GM19023 (cell line): ENCODE results near the gene FAM120B.

Source experiments
- ATAC-seq: cut with Tn5 transposase; IDR thresholded peaks from one replicate; pipeline ENCODE4 v1.9.1; 2021; ENCODE audit warnings: mild to moderate bottlenecking, moderate library complexity; ENCODE audit not compliant: unreplicated experiment

Gene FAM120B

DNA sequence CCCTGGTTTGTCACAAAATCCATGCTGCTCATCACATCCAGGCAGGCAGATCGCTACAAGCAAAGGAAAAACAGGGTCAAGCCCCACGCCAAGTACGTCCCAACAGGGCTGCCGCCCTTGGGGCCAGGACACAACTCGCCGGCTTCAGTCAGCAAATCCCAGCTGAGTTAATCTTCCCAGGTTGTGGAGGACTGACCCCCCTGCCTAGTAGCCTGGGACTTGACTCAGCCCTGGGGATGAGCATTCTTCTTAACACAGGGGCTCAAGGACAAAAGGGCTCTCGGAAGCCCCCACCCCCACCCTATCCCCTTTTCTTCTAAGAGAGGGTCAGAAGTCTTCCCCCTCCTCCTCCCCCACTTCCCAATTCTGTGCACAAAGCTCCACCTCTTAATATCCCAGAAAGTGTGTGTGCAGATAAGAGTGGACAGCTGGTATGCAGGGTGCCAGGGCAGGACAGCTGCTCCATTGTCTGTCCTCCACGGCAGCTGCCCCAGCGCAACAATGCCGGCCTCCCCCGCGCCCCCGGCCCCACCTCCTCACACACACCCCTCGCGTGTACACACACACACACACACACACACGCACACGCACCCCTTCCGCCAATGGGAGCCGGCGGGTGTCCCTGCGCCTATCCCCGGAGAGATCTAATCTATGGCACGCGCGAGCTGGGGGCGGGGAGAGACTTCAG, 20.2 kb upstream of the FAM120B start:
- no peak for ATAC-seq

DNA sequence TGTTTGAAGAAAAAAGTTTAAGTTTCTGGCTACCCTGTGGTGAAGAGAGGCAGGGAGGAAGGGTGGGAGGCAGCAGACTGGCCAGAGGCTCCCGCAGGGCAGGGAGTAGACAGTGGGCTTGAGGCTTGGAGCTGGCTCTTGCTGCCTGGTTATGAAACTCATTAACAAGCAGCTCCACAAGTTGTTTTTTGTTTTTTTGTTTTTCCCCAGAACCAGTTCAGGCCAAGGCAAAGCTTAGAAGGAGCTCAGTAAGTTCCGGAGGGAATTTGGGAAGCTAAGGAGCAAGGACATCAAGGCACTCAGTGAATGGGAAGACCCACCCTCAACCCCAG, 19.7 kb upstream of the FAM120B start:
- ATAC-seq: no peak

DNA sequence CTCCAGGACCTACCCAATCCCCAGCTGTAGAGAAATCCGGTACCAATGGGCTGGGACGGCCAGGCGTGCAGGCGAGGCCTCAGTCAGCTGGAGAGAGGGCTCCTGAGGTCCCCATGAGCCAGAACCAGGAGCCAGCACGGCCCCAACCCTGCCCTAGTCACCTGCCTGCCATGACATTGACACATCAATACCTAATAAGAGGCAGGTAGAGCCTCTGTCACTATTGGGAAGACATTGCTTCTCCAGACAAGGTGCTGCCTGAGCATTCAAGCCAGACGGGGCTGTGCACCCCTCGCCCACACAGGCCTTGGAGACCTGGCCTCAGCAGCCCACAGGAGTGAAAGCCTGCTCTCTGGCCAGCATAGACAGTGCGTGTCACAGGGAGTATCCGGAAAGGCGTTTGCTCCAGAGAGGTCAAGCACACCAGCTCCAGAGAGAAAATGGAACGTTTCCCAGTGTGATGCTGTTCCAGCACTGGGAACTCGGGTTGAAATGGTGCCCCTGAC, 19.1 kb upstream of the FAM120B start:
- ATAC-seq: no peak

DNA sequence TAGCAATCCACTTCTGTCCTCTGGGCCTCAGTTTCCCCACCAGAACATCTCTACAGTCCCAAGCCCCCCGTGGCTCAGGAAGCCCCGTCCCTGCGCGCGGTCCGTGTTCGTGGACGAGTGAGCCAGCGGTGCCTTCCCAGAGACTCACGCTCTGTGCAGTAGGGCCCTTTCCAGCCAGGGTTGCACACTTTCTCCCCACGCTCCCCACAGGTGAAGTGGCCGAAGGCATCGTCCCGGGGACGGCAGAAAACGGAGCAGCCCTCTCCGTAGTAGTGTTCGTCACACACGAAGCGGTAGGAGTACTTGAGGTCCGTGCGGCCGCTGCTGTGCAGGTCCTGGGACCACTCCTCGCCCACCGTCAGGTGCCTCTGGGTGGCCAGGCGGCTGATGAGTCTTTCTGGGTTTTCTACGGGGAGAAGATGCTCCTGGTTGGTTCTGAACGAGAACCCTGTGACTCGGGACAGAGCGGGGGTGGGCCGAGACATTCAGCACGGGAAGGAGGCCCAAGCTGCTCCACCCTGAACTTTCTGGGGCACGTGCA, 18.4 kb upstream of the FAM120B start:
- ATAC-seq: no peak

DNA sequence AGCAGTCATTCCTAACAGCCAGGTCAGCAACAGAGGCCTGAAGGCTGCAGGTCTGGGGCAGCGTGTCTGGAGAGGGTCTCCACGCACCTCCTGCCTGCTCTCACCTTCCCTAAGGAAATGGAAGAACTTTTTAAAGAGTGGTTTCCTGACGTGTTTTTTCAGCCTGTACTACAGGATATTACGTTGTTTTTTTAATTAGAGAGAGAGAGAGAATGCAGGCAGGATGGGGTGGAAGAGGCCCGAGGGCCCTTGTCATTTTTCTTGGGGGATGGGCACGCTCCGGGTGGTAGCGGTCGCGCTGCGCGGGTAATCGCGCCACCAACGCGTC, 17.7 kb upstream of the FAM120B start:
- no peak for ATAC-seq

DNA sequence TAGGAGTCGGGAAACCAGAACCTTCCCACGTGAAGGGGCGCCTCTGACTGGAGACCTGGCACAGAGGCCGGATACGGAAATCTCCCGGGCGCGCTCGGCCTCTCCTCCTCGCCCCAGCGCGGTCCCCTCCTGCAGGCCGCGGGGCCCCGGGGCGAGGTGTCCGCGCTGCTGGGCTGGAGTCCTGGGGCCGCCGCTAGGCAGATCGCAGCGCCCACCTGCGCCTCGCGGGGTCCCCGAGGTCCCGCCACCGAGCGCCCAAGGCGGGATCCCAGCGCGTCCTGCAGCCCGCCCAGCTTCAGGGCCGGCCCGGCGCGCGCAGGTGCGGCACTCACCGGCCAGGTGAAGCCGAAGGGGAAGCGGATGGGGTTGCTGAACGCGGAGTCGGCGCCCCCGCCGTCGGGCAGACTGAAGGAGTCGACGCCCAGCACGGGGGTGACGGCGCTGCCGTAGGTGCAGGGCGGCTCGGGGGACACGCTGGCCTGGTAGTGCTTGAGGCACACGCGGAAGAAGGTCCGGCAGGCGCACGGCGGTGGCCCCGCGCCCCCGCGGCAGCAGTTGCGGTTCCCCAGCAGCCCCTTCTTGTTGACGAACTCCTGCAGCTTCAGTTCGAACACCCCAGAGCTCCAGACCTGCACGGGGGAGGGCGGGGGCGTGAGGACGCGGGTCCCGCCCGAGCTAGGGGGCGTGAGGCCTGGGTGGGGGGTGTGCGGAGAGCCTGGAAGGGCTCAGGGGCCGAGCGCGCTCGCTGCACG, 17.2 kb upstream of the FAM120B start:
- ATAC-seq: no peak

DNA sequence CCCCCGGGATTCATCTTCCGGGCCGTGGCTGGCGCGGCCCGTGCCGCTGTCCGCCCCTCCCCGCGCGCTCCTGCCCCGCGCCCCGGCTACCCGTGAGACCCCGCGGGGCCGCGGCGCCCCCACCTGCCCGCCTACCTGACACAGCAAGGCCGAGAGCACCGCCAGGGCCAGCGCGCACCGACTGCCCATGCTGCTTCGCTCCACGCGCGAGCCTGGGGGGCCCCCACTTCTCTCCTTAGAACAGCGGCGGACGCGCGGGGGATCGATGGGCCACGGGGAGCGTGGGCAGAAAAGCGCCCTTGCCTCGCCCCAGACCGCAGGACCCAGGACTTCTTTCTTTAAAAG, 16.6 kb upstream of the FAM120B start:
- ATAC-seq: no peak

DNA sequence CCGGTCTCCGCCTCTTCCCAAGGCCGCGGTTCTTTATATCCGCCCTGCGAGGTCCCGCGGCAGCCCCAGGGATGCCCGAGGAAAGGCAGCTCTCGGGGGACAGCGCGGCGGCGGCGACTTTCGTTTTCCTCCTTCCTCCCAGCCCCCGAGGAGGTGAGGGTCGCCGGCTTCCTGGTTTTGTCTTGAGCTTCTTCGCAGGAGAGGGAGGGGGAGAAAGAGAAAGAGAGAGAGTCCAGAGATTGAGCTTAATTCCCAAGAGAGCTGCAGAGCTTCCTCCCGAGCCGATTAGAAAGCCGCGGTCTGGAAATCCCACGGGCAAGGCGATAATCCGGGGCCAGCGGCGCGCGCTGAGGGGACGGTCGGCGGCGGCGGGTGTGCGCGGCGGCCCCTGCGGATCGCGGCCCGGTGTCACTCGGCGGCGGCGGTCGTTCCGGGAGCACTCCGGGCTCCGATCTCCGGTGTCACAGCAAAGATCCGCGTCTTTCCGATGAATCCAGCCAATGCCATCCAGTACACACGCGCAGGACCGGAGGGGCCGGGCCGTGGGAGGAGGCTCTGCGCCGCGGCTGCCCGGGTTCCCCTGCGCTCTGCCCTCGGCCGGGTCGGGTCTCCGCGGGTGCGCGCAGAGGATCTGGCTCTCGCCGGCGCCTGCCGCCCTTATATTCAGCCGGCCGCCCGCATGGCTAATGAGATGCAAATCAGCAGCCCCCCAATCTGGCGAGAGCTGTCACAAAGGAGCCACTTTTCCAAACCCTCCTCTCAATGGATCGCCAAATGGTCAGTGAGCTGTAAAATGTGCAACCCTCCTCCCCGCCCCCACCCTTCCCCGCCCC, 16.0 kb upstream of the FAM120B start, which contains the start of gene DLL1:
Gene DLL1 (minus strand): TSS at position 783 of the 833 bp plus-strand sequence. CDS start 939 bp downstream, outside the sequence.
- ATAC-seq: no peak

DNA sequence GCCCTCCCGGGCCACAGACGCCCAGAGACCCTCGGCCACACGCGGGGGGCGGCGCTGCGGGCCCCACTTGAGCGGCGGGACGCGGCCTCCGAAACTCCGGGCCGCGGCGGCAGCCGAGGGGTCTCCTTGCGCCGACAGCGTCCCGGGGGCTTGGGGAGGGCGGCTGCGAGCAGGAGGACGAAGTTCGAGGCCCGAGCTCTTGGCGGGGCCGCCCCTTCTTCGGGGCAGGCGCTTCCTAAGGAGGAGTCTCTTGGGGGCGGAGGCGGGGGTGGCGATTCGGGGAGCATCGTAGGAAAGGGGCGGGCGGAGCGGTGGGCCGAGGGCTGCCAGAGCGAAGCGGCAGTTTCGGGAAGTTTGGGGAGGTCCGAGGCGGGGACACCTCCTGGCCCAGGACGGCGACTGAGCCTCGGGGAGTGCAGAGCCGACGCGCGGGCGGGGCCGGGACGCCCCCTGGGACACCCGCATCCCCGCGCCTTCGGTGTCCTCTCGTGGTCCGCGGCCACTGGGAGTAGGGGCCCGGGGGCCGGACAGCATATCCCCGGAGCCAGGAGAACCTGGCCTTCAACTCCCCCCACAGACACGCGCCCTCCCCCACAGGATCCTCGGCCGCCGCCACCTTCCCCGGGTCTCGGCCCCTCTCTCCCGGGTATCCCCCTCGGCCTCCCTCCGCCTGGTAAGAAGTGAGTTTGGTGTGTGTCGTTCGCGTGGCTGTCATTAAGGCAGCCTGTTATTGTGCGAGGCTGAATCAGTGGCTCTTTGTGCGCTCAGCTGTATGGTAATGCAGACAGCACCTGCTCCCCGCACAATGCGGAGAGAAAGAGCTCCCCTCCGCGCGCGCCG, 15.1 kb upstream of the FAM120B start:
- ATAC-seq: peak; percentile 32

DNA sequence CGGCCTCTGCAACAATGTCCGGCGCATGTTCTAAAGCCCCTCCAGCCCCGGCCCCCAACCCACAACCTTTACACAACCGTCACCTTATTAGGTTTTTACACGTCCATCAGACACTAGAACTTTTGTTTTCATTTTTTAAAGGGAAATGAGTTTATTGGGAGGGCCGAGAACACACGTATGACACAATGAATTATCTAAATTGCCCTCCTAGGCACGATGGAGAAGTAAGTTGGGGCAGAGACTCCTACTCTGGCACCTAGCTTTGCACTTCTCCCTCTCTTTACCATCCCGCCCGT, 14.5 kb upstream of the FAM120B start:
- no peak for ATAC-seq

DNA sequence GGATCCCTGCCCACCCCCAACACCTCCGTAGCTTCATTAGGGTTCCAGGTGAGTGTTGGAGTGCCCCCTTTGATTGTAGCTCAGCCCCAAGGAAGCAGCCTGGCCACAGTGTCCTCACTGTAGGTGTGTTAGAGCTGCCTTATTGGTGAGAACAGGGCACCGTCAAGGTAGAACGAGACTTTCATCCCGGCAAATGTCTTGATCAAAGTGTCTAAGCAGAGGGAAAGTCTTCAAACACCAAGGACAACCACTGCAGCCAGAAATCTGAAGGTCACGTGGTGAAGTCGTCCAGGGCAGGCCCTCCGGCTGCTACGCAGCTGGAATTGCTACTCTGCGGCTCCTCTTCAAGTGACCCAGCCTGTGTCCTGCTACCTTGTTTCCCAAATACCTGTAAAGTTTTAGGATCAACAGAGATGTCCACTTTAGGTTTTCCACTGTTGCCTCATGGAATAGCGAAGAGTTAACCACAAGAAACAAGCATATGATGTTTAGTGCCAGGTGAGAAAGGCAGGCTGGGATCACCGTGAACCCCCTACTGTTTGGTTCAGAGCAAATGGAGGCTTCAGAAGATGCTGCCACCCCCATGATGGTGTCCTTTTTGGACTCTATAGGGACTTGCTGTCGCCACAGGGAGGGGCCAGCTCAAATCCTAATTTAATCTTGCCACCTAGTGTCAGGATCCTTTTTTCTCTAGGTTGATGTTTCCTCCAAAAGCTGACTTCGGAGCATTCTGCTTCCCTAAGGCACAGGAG, 14.0 kb upstream of the FAM120B start:
- ATAC-seq: no peak

DNA sequence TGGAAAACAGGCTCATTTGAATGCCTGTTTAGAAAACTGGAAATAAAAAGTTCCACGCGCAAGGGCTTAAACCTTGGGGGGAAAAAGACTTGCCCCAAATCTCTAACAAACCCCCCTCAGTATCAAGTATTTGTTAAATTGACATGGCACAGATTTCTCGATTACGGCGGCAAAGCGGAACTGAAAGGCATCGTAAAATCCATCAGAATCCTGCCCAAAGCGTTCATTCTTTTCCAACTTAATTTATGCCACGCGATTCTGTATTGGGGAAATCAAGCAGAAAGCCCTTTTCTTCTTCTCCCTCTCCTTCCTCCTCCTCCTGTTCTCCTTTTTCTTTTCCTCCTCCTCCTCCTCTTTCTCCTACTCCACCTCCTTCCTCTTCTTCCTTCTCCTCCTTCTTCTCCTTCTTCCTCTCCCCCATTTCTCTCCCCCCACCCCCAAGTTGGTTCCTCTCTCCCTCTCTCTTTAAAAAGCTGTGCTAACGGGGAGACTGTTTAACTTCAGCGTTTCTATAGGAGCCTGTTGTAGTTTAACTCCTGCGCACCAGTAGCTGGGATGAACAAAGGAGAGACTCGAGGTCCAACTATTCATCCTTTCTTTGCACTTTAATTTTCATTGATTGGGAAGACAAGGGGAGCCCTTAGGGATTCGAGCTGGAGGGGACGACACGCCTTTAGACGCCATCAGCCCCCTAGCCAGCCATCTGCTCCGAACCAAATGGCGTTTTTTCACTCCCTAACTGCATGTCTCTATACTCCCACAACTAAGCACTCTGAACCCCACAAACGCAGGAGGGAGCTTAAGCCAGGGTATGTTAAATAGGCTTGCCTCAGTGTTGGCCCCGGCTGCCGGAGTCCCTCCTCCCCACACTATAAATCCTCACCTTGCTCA, 13.0 kb upstream of the FAM120B start:
- no peak for ATAC-seq

DNA sequence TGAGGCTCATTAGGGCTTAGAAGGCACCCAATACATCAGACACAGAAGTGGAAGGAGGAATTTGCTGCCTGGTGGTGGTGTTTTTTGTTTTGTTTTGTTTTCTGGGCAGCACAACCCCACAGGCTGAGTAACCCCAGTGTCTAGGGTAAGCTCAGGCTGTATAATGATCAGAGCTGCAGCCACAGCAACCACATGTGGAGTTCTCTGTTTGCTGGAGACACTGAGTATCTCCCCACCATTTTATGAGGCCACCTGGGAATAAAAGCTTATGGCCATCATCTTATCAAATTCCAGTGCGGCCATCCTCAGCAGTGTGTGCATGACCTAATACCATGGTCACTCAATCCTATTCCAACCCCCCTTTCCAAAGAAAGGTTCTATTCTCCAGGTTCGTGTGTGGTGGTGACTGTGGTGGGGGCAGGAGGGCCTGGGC, 12.2 kb upstream of the FAM120B start:
- no peak for ATAC-seq

DNA sequence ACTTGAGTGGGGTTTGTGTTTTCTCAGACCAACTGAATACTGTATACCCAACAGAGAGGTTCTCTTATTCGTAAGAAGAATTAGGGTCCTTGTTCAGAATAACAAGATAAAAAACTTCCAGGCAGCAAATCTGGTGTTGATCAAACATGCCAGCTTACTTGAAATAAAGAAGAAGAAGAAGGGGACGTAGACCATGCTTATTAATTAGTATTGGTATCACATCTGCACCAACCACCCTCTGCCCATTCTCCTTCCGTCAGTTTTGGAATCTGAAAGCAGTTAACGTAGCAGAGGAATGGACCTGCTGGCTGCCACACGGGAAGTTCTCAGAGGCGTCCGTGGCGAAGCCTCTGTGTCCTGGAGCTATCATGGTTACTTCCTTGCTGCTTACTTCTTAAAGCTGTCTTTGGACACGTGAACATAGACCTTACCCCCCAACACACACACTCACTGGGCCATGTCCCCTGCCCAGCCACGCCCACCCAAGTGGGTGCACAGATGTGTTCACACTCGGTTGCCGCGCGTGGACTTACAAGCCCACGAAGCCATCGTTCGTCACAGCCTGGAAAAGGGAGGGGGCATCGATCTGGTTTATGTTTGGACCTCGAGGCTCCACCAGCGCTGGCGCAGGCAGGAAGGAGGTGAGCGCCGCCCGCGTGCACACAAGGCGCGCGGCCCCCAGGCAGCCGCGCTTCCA, 11.6 kb upstream of the FAM120B start:
- ATAC-seq: no peak

DNA sequence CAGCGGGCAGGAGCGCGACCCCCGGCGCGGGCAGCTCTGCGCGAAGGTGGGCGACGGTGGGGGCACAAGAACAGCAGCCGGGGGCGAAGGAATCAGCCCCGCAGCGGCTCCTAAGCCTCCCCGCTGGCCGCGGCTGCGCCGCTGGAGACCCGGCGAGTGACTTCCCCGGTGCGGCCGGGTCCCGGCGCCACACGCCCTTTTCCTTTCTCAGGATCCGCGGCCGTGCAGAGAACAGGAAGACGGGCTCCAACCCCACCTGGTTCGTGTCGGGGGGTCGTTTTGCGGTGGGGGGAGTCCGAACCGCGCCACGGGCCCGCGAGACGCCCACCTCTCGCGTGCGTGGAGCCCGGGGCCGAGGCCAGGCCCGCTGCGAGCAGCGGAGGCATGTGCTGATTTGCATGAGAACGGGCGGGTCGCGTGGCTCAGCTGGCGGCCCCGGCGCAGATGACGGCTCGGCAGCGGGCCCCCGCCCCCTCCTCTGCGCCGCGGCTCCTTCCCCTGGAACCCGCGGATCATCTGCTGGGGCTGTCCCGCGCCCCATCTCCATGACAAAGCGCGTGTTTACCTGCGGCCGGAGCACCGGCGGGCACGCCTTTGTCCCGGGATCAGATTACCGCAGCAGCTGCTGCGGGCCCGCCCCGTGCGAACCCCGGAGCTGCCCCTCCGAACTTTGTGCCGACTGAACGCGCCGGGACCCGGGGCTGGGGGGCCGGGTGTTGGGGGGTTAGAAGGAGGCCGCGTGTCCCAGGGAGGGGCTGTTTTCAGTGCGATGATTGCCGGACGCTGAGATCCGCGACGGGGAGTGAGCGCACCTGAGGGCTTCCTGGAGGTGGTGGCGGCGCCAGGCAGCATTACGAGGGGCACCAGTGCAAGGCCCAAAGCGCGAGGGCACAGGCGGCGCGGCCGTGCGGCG, 10.8 kb upstream of the FAM120B start:
- ATAC-seq: peak; percentile 56

DNA sequence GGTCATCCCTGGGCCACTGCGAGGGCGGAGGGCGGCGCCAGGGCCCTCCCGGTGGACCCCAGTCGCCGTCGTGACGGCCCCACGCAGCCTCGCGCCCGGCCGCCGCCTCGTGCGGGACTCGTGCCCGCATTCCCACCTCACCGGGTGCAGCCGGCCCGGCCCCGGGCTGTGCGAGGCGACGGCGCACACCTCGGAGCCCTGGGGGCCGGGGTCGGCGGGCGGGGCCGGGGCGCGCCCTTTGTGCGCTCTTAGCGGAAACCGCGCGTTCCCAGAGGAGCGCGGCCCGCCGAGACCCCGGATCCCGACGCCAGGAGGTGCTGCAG, 10.2 kb upstream of the FAM120B start:
- no peak for ATAC-seq

DNA sequence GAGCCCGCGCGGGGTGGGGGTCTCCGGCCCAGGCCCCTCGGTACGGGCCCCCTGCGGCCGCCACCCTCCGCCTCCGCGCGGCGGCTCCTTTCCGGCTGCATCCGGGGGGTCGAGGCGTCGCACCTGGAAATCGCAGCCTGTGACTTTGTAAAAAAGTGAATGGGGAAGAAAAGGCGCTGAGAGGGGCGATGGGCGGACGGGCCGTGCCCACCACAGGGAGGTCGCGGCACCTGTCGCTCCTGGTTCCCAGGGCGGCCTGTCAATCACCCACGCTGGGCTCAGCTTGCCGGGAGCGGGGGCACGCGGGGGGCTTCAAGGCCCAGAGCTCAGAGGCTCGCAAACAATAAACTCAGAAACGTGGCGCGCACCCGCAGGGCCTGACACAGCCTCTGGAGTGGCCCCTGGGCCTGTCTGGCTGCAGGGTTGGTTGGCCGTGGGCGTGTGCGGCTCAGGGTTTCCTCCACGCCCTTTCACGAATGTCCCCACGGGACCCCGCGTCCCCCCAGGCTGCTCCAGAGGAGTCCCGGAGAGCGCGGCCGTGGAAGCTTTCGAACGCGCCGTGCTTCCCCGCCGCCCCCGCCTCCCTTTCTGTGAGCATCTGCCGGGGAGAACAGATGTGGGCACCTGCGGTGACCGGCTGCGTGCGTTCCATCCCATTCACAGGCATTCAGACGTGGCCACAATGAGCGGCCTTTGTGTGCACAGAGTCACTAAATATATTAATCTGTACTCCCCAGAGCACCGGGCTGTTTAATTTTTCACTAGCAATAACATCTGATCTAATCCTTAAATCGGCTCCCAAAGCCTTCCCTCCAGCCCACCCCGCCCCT, 9.6 kb upstream of the FAM120B start:
- ATAC-seq: no peak
